ENCODE results near the gene MEGF10.

- TF ChIP-seq CTCF (IDR thresholded peaks at IDR 0.05) (no peak), POLR2A (IDR thresholded peaks at IDR 0.05) (no peak)
Observed at GRCh38 chr5:127415034-127415433, 124.4 kb downstream of the MEGF10 start.

Measured in sigmoid colon (tissue), 3 donors.